Hepatocyte (in vitro differentiated cells): Measurements from ENCODE around the gene NBAS.

ENCODE experiments used
- CTCF ChIP-seq: fragments of 200-600 bp; sonication (generic); IDR thresholded peaks from 2 replicates; pipeline ENCODE4 v1.5.1; 2016; ENCODE audit warnings: antibody characterized with exemption, mild to moderate bottlenecking; ENCODE audit not compliant: poor library complexity
- EZH2 ChIP-seq: fragments of 200-600 bp; sonication (generic); IDR thresholded peaks from 2 replicates; pipeline ENCODE4 v1.6.1; 2016; ENCODE audit warnings: antibody characterized with exemption, mild to moderate bottlenecking, borderline replicate concordance

DNA sequence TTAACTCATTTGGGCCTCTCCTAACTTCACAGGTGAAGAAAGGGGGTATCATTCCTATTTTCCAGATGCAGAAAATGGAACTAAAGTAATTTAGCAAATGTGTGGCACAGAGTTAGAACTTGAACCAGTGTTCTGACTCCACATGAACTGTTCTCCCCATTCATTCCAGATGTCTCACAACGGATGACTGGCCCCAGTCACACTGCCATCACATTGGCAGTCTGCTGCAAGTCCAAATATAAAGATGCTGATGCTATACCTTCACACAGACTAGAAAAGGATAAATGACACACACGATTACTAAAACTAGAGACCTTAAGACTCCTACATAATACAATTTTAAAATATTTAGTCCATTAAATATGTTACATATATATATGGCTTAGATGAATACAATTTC is 195.7 kb downstream of the NBAS start:
- TF ChIP-seq EZH2, result no peak
- no peak for TF ChIP-seq CTCF
